ENCODE data around the gene SKIDA1.

Gene SKIDA1

DNA sequence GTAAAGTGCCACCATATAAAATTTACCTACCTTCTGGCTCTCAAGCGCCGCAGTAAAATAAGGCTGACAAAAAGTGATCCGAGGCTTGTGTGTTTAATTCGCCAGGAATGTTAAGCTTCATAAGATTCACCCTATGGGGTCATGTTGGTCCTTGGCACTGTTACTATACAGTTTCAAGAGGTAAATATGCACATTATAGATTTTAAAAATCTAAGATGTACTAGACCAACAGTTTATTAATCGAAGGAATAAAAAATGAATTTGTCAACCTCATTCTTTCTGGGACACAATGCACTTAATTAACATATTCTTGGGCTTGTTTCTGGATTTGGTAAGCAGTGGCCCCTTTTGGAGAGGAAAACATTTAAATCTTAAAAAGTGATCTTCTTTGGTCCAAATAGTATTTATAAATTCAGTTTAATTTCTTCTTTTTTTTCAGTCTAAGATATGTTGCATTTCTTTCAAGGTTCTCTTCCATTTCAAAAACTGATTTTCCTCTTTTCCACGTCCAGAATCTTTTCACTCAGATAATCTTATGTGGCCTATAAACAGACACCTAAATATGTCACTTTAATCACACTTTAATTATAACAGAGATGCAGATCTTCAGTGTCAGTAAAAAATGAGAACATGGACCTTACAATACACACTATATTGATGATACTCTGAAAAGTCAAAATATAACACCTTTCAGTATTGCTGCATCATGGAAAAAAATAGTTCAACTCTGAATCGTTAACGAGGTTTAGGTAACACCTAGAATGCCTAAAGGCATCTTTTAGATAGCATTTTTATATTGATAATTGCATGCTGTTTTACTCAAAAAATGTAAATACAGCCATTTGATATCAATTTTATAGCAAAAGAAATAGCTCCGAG lies 3.8 kb upstream of the SKIDA1 start:
- in situ Hi-C loops (cut with MboI; ENCODE audit: low sequenced_read_pairs), result no loop called here

DNA sequence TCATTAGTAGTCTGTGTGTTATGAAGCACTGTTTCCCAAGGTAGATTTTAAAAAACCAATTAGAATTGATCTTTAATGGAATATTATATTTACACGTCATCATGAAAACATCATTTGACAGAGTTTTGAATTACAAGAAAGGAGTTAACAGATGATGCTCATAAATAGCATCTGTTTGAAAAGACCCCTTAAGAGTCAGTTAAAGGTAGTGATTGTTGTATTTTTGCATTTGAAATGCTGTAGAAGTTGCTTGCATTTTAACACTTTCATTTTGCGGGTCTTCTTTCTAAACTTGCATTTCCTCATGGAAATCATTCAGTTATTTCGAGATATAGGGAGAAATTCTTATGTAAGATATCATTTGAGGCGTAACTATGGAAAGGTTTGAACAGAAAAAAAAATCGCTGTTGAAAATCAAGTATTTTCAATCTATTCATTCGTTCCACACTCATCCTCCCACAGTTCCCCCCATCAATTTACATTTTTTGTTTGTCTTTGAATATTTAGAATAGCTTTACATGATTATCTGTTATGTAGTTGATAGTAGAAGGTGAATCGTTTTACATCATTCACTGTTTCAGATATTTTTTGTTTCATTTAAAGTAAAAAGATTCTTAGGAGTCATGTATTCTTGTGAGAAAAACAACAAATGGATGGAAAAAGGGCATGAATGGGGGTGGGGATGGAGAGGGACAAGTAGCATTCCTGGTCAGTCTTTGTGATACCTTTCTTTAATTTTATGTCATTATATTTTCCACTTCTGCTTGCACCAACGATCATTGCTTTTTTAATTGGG lies 3.0 kb upstream of the SKIDA1 start:
- in situ Hi-C loops (cut with MboI; ENCODE audit: low sequenced_read_pairs), result no loop called here

DNA sequence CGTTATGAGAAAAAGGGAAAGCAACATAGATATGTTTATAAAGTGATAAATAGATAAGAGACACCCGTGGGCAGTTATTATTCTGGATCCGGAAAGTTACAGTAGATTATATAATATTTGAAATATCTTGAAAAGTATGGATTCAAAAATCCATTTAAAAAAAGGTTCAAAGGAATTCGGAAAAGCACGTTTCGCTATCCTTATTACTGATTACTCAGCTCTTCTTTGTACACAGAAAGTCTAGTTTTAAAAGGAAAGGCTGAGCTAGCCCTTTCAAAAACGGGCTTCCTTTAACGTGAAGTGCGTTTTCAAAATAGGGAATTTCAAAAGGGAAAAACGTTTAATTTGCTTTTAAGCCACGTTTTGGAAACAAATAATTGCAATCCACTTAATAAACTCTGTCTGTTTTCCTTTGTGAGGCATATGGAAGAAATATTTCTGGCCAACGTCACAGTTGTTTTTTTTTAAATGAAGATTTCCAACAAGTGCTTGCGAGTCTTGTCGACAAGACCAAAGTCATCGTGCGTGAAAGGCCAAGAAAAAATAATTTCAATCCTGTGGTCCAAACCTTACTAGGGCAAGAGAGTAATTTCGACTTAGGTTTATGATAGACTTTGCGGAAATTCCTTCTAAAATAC lies 2.2 kb upstream of the SKIDA1 start:
- in situ Hi-C loops (cut with MboI; ENCODE audit: low sequenced_read_pairs), result no loop called here

DNA sequence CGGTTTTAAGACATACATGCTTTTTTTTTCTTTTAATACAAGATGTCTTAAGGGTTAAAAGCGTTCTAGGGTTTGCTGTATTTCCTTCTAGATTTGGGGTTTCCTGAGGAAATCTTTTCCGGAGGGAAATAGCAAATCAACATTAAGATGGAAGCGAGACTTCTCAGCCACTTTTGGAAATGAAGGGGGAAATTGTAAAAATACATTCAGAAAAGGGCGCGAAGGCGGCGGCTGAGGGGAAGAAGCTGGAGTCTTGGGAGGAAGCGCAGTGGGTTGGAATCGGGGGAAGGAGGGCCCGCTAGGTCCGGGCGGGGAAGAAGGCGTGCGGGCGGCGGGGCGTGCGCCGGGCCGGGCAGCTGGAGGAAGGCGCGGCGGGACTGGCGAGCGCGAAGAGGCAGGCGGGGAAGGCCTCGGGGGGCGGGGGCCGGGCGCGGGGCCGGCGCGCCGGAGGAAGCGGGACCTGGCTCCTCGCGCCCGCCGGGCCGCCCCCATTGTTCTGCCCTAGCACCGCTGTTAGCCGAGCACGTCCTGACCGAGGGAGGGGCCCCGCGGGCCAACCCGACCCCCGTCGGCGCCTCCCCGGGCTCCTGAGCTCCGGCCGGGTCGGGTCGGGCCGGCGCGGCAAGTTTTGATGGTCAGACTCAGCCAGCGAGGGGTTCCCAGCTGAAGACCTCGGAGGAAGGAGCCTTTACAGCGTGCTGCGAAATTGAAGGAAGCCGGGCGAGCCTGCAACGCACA lies 1.5 kb upstream of the SKIDA1 start:
- in situ Hi-C loops (cut with MboI; ENCODE audit: low sequenced_read_pairs), result no loop called here

DNA sequence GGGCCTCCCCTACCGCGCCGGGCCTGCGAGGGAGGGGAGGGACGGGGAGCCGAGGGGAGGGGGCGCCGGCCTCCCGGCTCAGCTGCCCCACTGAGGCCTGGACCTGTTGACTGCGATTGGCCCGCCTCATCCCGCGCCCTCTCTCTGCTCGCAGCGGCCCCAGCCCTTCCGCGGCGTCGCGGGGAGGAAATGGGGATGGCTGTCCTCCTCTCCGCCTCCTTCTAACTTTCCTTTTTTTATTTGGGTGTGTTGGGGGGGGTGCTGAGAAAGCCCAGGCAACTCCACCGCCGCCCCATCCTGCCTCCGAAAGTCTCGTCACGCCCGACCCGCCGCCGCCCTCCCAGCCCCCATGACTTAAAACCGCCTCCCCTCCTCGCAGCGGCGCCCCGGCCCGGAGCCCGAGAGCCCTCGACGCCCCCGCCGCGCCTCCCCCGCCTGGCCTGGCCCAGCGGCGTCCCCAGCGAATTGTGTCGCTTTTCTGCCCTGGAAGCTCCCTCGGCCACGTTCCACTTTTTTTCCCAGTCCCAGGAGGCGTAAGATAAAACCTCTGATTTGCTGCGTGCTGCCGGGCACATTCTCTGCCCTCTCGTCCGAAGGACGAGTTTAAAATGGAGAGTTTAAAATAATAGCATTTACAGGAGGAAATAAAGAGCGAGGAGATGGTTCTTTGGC lies 842 bp upstream of the SKIDA1 start:
- in situ Hi-C loops (cut with MboI; ENCODE audit: low sequenced_read_pairs), result no loop called here

DNA sequence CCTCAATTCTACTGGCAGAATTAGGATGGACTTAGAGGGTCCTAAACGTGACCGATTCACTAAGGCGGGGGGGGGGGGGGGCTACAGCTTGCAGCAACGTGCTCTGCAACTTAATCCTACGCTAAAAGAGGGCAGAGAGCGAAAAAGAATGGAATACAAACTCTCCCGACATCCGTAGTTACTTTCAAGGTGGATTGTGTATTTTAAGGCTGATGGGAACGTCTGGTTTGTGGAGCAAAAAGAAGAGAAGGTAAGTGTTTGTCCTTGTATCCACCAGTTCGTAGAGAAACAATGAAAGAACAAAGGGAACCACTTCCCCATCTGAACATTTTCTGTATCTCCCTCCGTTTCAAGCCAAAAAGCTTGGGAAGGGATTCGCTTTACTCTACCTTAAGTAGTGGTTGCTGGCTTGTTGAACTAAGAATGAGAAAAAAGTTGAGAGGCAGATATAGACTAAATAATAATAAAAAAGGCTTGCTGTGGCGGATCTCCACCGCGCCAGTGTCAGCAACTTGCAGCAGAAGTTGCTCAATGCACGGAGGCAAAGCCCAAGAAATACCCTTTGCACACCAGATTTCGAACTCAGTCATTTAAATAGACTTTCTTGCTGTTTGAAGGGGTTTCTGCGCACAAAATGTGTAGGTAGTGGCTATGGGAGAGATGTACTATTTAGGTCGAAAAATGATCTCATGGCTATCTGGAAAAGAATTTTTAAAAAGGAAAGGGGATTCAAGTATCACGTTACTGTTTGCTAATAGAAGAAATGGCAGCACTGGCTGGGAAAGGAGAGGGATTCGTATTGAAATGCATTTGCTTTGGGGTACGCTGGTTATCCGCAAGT lies 736 bp downstream of the SKIDA1 start:
- in situ Hi-C loops (cut with MboI; ENCODE audit: low sequenced_read_pairs), result no loop called here

DNA sequence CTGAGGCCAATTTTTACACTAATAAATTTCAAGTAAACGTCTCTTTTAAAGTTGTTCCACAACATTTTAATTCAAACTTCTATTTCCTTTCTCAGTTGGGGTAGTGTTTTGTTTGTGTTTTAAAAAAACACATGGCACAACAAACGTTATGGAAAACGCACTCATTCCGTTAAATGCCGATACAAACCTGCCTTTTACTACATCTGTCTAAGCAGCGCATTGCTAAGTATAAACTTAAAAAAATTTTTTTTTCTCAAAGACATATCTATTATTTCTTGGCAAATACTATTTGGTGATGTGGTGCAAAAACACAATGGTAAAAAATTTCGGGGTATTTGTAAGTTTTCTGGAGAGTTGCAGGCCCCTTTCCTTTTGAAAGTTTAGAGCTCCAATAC lies 1.4 kb downstream of the SKIDA1 start:
- in situ Hi-C loops (cut with MboI; ENCODE audit: low sequenced_read_pairs), result no loop called here

DNA sequence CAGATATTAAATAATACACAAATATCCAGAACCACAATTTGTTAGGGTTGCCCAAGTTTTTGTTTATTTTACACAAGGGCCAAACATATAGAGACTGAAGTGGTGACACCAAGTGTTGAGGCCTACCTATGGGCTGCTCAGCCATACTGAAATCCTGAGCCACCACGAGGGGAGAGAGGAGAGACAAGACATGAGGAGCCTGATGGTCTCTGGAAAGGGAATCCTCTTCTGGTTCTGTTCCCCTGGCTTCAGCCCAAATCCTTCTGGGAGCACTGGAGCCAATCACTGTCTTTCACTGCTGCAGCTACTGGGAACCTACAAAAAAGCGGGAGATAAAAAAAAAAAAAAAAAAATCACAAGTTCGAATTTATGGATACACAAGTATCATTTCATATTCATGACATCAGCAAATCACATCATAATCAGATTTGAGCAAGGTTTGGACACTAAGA lies 1.9 kb downstream of the SKIDA1 start:
- in situ Hi-C loops (cut with MboI; ENCODE audit: low sequenced_read_pairs), result no loop called here

DNA sequence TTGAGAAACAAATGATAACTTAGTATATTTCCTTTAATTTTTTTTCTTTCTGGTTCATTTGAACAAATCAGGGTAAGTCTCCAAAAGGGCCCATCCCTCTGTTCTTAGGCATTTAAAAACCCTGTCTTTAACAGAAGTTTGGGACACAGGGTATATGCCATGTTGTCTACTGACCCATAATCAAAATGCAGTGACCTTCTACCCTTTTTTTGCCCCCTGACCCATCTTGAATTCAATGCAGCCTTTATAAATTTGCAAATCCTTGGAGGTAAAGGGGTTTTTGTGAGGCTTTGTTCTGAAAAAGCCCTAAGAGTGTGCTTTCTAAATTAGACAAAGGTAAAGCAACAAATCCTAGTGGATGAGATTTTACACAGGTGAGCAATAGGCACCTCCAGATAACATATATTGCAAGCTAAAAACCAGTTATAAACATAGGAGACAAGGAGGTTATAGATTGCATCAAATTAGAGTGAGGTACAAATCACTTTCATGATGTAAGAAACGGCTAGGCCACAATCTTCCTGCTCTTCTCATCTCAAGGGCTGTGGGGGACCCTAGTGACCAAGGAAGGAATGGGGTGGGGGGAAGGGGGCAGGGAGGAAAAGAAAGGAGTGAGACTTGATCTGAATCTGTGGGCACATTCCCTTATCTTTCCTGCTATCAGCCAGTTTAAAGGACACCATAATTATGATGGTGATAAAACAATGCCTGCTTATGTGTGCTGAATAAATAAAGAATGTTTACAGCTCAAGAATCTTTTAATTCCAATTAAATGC lies 2.7 kb downstream of the SKIDA1 start:
- in situ Hi-C loops (cut with MboI; ENCODE audit: low sequenced_read_pairs), result no loop called here

DNA sequence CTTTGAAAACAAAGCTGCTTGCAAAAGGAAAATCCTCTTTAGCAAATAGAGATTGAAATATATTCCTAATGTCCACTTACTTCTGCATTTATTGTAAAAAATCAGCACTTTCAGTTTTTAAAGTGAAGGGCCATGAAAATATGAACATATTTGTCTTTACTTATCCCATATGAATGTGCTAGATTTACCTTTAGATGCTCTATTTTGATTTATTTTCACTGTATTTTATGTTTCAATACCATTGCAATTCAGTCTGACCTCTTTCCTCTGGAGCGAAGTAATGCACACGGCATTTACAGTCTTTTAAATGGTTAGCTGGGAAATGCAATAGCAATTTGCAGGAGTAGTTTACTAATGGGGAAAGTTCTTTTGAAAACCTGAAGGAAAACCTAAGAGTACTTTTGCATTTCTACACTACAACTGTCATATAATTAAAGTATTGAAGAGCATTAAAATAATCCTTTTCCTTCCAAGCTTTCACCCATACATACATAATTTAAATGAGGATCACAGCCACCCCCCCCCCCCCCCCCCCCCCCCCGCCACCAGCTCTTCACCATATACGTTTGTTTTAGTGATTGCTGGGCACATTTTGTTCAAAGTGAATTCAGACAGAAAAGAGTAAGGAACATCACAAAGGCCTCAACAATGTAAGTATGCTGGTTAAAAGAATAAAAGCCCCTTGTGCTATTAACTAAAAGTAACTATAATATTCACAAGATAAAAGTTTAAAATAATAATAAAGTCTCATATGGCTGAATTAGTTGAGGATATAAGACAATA lies 3.5 kb downstream of the SKIDA1 start:
- in situ Hi-C loops (cut with MboI; ENCODE audit: low sequenced_read_pairs), result no loop called here

DNA sequence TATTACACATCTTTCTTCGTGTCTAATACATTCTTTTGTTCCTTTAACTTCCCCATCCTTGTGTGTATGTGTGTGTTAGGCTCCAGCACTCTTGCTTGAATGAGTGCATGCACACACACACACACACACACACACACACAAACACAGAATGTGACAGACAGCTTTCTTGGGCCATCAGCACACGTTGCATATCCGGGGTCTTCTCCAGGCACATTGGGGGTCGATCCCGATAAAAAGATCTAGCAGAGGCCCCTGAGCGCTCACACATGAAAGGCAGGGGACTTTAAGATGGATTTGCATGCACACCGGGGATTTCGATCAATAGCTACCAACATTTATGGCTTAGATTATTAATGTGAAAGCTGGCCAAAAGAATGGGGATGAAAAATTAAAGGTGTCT lies 4.5 kb downstream of the SKIDA1 start:
- in situ Hi-C loops (cut with MboI; ENCODE audit: low sequenced_read_pairs), result no loop called here

DNA sequence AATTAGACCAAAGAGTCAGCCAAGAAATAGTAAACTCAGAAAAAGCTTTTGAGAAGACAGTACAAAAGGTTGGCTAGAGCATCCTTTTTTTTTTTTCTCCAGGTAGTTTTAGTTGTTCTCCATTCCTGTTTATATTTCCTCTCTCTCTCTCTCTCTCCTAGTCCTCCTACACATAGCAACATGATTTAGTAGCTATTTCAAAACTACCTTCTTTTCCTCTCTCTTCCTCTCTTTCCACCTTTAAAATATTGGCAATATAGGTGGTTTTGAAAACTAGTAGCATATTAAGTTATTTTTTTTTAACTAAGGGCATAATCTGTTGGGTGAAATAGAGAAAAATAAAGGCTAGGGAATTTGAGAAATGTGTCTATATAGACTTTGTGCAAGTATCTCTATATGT lies 5.0 kb downstream of the SKIDA1 start:
- in situ Hi-C loops (cut with MboI; ENCODE audit: low sequenced_read_pairs), result no loop called here

DNA sequence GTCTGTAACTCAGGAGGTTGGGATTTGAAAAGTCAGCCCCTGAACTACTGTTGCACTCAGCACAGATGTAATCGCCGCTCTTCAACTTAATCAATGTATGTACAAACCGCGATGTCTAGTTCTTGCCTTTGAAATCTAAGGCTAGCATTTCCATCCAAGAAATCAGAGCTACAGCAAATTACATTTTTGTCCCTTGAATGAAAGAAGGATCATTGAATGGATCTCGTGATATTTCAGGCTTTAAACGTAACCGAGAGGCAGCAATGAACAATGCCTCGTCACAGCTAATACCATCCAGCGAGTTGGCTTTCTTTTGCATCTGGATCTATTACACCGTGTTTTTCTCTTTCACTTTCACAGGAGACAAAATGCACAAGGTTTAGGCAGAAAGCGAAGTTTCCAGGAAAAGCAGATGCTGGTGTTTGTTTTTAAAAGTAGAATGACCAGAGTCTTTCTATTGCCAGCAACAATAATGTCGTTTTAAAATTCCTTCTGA lies 5.5 kb downstream of the SKIDA1 start:
- in situ Hi-C loops (cut with MboI; ENCODE audit: low sequenced_read_pairs), result no loop called here

DNA sequence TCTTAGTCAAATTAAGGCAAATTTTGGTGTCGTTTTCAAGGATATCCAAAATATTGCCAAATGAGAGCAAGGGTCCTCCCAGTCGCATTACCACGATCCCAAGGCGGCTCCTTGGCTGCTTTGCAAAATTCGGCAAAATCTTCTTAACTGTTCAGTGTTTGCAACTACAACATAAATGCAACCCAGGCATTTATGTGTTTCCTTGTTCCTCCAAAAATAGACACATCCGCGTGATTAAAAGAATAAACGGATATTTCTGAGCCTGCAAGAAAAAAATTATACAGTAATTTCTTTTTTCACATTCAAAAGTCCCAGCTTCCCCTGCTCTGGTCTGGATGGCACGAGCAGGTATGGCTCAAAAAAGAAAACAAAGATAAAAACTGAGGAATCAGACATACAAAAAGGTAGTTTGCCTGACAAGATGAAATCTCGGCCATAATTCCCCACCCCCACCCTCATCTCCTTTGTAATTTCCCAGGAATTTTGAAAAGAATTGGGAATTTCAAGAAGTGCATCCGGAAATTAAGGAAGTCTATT lies 6.0 kb downstream of the SKIDA1 start:
- in situ Hi-C loops (cut with MboI; ENCODE audit: low sequenced_read_pairs), result no loop called here

DNA sequence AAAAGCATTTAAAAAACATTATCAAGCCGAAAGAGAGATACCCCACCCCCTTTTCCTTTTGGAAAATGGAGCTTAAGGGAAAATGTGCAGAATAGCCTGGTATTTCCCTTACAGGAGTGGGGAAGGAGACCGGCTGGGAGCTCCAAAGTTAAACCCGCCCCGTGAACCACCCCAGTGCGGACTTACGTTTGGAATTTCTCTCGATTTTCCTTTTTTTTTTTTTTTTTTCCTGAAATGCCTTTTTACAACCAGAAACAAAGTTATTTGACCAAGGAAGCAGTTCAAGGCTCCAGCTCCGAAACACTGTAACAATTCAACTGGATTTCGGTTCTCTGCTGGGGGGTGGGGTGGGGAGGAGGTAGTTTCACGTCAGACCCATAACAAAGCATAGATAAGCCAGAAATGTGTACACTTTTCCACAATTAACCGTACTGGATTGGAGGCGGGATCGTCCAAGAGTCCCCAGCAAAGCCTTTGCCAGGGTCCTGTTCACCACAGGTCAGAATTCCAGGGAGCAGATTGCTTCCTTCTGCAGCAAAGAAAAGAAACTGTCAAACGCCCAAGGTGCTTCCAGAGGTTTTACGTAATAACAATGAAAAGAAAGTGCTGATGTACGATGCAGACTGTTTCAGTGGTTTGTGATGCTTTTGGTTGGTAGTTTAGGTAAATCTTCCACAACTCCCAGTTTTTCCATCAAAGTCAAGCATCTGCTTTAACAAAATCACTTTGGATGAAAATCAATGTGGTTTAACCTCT lies 6.7 kb downstream of the SKIDA1 start:
- in situ Hi-C loops (cut with MboI; ENCODE audit: low sequenced_read_pairs), result no loop called here

DNA sequence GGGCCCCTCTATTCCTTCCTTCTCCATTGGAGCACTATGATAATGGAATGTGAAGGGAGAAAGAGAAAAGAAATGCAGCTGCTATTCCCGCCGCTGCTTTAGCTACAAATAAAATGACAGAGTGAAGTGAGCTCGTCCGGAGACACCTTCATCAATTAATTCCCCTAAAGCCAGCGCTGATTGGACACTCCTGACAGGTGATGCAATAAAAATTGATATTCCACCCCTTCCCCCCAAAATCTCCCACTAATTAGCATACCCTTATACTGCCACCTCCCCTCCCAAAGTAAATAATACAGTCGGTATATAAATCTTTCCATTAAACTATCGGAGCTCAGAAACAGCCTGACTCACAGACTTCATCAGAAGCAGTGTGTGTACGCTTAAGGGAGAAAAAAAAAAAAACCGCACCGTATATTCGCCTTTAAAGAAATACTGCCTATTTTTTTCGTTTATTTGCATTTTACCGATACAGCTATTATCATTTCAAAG lies 7.3 kb downstream of the SKIDA1 start:
- in situ Hi-C loops (cut with MboI; ENCODE audit: low sequenced_read_pairs), result no loop called here
